ENCODE measurements around the gene LGMN. TPM values are rescaled to one million over a fixed set of nuclear protein-coding genes. Genes with fewer than 3 reads are reported as not detected.

LGMN gene
- total and polyA plus RNA-seq, 3 experiments from 2014 or later, result 6.0 to 7.0 (median 7.0) TPM

GRCh38 chr14:92687681-92688433 is 60.6 kb downstream of the LGMN start:
- Mint-ChIP-seq H3K27ac (no peak overlapping the region), H3K4me1 (peaks cover 6% of the 10 kb centered on the region in 3 donors), H3K9me3 (no peaks in the 10 kb centered on the region), H3K4me3 (no peak overlapping the region), H3K27me3 (no peaks in the 10 kb centered on the region), H3K36me3 (peaks cover 0 to 53% (median 0%) of the 10 kb centered on the region in 3 donors)
- H3K36me3 ChIP-seq (ENCODE audit: insufficient read depth, low read length), result peaks cover 26% of the 10 kb centered on the region
- no peak overlapping the region for H3K4me3 ChIP-seq (ENCODE audit: low read length)
- DNase-seq, result no peak
- no peaks in the 10 kb centered on the region for H3K27me3 ChIP-seq (ENCODE audit: insufficient read depth, low read length, poor library complexity, severe bottlenecking)
- H3K9me3 ChIP-seq (ENCODE audit: low read length), result no peaks in the 10 kb centered on the region
- H3K4me1 ChIP-seq (ENCODE audit: insufficient read depth, low read length), result peaks cover 8% of the 10 kb centered on the region
- H3K27ac ChIP-seq (ENCODE audit: low read depth, low read length), result no peak overlapping the region
- CTCF ChIA-PET, result no interaction called here
- POLR2A ChIA-PET, result no interaction called here

- Mint-ChIP-seq H3K4me3 (no peak overlapping the region), H3K27me3 (no peaks in the 10 kb centered on the region), H3K9me3 (no peaks in the 10 kb centered on the region), H3K4me1 (no peaks in the 10 kb centered on the region), H3K27ac (no peak overlapping the region), H3K36me3 (peaks cover 0 to 59% (median 0%) of the 10 kb centered on the region in 3 donors)
- Histone ChIP-seq H3K27me3 (ENCODE audit: insufficient read depth, low read length, poor library complexity, severe bottlenecking) (no peaks in the 10 kb centered on the region), H3K4me3 (ENCODE audit: low read length) (no peak overlapping the region), H3K36me3 (ENCODE audit: insufficient read depth, low read length) (peaks cover 33% of the 10 kb centered on the region), H3K27ac (ENCODE audit: low read depth, low read length) (no peak overlapping the region), H3K4me1 (ENCODE audit: insufficient read depth, low read length) (no peaks in the 10 kb centered on the region), H3K9me3 (ENCODE audit: low read length) (no peaks in the 10 kb centered on the region)
- ChIA-PET CTCF (no interaction called here), POLR2A (no interaction called here)
- DNase-seq, result peak in 2 of 5 donors; percentile 44 to 68
Observed at GRCh38 chr14:92686900-92687427, 61.5 kb downstream of the LGMN start.

DNA sequence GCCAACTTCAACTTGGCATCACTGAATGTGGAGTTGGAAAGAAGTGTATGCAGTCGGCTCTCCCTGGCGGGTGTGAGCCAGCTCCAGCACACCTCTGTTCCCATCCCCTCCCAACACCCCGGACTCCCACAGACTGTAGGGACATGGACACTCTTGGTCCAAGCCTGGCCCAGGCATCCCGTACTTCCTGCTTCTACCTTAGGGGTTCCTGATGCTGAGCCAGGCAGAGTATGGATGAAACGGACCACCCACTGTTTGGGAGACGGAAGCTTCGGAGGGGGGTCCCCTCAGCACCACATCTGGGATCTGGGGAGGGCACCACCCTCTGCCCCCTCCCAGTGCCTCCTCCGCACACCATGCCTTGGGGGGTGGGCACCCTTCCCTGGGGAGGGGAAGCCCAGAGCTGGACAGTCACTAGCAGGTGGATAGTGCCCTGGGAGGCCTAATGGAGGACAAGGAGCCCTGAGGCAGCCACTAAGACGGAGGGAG is 62.0 kb downstream of the LGMN start:
- peaks cover 0 to under 1% of the 10 kb centered on the region in 2 donors for H3K27me3 Mint-ChIP-seq
- POLR2A ChIA-PET, result interaction anchor here (0.5 kb wide), 1 partner anchor 646 kb away, joined by 3 read pairs; no protein-coding TSS in a partner anchor
- Histone ChIP-seq H3K27ac (ENCODE audit: low read depth, low read length) (no peak overlapping the region), H3K27me3 (ENCODE audit: insufficient read depth, low read length, poor library complexity, severe bottlenecking) (no peaks in the 10 kb centered on the region), H3K9me3 (ENCODE audit: low read length) (no peaks in the 10 kb centered on the region), H3K4me1 (ENCODE audit: insufficient read depth, low read length) (peaks cover 2% of the 10 kb centered on the region), H3K4me3 (ENCODE audit: low read length) (no peak overlapping the region), H3K36me3 (ENCODE audit: insufficient read depth, low read length) (peaks cover 37% of the 10 kb centered on the region)
- peaks cover 0 to 61% (median under 1%) of the 10 kb centered on the region in 3 donors for H3K36me3 Mint-ChIP-seq
- no peak for DNase-seq
- no peak overlapping the region for H3K27ac Mint-ChIP-seq
- CTCF ChIA-PET, result interaction anchor here (0.9 kb wide), 1 partner anchor 97 kb away, joined by 3 read pairs; no protein-coding TSS in a partner anchor
- H3K4me3 Mint-ChIP-seq, result no peak overlapping the region
- no peaks in the 10 kb centered on the region for H3K9me3 Mint-ChIP-seq
- H3K4me1 Mint-ChIP-seq, result peaks cover 1 to 2% (median 1%) of the 10 kb centered on the region in 3 donors

DNA sequence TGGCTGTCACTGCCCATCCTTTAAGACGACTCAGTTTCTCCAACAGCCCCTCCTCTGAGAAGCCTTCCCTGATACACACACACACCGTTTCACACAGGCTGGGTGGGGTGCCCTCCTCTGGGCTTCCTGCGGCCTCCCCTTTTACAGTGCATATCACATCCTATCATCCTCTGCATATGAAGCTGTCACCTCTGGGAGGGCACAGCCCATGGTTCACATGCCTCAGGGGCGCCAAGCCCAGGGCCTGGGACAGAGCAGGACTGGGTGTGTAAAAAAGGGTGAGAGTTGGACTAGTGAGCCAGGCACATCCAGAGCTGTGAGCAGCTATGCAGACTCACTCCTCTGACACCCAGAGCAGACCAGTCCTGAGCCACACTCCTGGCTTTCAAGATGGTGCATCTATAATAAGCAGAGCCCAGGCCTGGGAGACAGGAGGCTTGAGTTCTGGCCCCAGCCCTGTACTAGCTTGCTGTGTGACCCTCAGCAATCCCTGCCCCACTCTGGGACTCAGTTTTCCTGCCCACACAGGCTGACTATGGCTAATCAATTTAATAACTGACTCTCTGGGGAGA is 62.6 kb downstream of the LGMN start:
- no peaks in the 10 kb centered on the region for H3K9me3 Mint-ChIP-seq
- POLR2A ChIA-PET, result interaction anchor here (0.5 kb wide), 1 partner anchor 645 kb away, joined by 3 read pairs; no protein-coding TSS in a partner anchor
- no peak for DNase-seq
- Histone ChIP-seq H3K9me3 (ENCODE audit: low read length) (no peaks in the 10 kb centered on the region), H3K36me3 (ENCODE audit: insufficient read depth, low read length) (peaks cover 41% of the 10 kb centered on the region), H3K27me3 (ENCODE audit: insufficient read depth, low read length, poor library complexity, severe bottlenecking) (no peaks in the 10 kb centered on the region), H3K27ac (ENCODE audit: low read depth, low read length) (no peak overlapping the region), H3K4me1 (ENCODE audit: insufficient read depth, low read length) (peaks cover 7% of the 10 kb centered on the region), H3K4me3 (ENCODE audit: low read length) (no peak overlapping the region)
- peaks cover 0 to 66% (median 6%) of the 10 kb centered on the region in 3 donors for H3K36me3 Mint-ChIP-seq
- no peak overlapping the region for H3K4me3 Mint-ChIP-seq
- CTCF ChIA-PET, result interaction anchor here (0.9 kb wide), 1 partner anchor 96 kb away, joined by 3 read pairs; no protein-coding TSS in a partner anchor
- H3K27me3 Mint-ChIP-seq, result peaks cover 0 to 2% of the 10 kb centered on the region in 2 donors
- H3K27ac Mint-ChIP-seq, result peak overlapping the region in 2 of 8 donors; percentile 29 to 84
- H3K4me1 Mint-ChIP-seq, result peaks cover 7% of the 10 kb centered on the region in 3 donors

DNA sequence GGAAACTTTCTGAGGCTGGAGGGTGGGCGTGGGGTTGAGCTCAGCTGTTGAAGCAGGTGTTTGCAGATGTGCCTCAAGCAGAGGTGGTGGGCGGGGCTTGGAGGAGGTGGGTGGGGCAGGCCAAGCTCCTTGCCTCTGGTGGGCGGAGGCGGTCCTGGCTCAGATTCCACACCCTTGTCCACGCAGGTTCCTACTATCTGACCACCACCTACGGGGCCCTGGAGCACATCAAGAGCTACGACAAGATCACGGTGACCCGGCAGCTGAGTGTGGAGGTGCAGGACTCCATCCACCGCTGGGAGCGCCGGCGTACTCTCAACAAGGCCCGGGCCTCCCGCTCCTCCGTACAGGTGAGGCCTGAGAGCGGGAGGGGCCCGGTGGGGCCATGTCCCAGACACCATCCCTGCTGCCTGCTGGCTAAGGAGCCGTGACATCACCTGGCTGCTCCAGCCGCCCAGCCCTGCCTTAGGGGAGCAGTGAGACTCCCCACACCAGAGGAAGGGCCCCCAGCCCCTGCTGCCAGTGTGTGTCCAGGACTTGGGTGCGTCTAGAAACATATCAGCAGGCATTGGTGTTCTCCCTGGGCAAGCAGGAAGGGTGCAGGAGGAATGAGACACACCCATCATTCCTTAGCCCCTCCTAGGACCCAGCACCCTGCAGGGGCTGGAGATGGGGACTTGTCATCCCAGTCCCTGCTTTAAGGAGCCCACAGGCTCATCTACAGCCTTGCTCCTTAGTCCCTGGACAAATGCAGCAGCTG is 63.4 kb downstream of the LGMN start:
- H3K27me3 Mint-ChIP-seq, result peaks cover 0 to 2% of the 10 kb centered on the region in 2 donors
- no peak for DNase-seq
- no peaks in the 10 kb centered on the region for H3K9me3 Mint-ChIP-seq
- Histone ChIP-seq H3K27ac (ENCODE audit: low read depth, low read length) (no peak overlapping the region), H3K9me3 (ENCODE audit: low read length) (no peaks in the 10 kb centered on the region), H3K36me3 (ENCODE audit: insufficient read depth, low read length) (peaks cover 41% of the 10 kb centered on the region), H3K4me3 (ENCODE audit: low read length) (no peak overlapping the region), H3K27me3 (ENCODE audit: insufficient read depth, low read length, poor library complexity, severe bottlenecking) (no peaks in the 10 kb centered on the region), H3K4me1 (ENCODE audit: insufficient read depth, low read length) (peaks cover 14% of the 10 kb centered on the region)
- H3K4me1 Mint-ChIP-seq, result peaks cover 8 to 13% (median 8%) of the 10 kb centered on the region in 3 donors
- ChIA-PET POLR2A (no interaction called here), CTCF (no interaction called here)
- H3K27ac Mint-ChIP-seq, result peak overlapping the region in 2 of 8 donors; percentile 24 to 27
- H3K4me3 Mint-ChIP-seq, result no peak overlapping the region
- H3K36me3 Mint-ChIP-seq, result peaks cover 3 to 65% (median 6%) of the 10 kb centered on the region in 3 donors

GRCh38 chr14:92683041-92683440 is 65.4 kb downstream of the LGMN start:
- Histone ChIP-seq H3K36me3 (ENCODE audit: insufficient read depth, low read length) (peaks cover 56% of the 10 kb centered on the region), H3K4me3 (ENCODE audit: low read length) (no peak overlapping the region), H3K27me3 (ENCODE audit: insufficient read depth, low read length, poor library complexity, severe bottlenecking) (no peaks in the 10 kb centered on the region), H3K4me1 (ENCODE audit: insufficient read depth, low read length) (peaks cover 14% of the 10 kb centered on the region), H3K9me3 (ENCODE audit: low read length) (no peaks in the 10 kb centered on the region), H3K27ac (ENCODE audit: low read depth, low read length) (no peak overlapping the region)
- H3K36me3 Mint-ChIP-seq, result peaks cover 4 to 72% (median 6%) of the 10 kb centered on the region in 3 donors
- POLR2A ChIA-PET, result no interaction called here
- H3K4me1 Mint-ChIP-seq, result peaks cover 8 to 13% (median 8%) of the 10 kb centered on the region in 3 donors
- DNase-seq, result no peak
- peak overlapping the region in 2 of 8 donors; percentile 36 to 55 for H3K27ac Mint-ChIP-seq
- H3K9me3 Mint-ChIP-seq, result no peaks in the 10 kb centered on the region
- H3K27me3 Mint-ChIP-seq, result peaks cover 0 to 2% of the 10 kb centered on the region in 2 donors
- no peak overlapping the region for H3K4me3 Mint-ChIP-seq
- CTCF ChIA-PET, result interaction anchor here (1.5 to 3.7 kb wide), 3 partner anchors 26 to 134 kb away, joined by 3 to 35 read pairs (median 3); no protein-coding TSS in a partner anchor

DNA sequence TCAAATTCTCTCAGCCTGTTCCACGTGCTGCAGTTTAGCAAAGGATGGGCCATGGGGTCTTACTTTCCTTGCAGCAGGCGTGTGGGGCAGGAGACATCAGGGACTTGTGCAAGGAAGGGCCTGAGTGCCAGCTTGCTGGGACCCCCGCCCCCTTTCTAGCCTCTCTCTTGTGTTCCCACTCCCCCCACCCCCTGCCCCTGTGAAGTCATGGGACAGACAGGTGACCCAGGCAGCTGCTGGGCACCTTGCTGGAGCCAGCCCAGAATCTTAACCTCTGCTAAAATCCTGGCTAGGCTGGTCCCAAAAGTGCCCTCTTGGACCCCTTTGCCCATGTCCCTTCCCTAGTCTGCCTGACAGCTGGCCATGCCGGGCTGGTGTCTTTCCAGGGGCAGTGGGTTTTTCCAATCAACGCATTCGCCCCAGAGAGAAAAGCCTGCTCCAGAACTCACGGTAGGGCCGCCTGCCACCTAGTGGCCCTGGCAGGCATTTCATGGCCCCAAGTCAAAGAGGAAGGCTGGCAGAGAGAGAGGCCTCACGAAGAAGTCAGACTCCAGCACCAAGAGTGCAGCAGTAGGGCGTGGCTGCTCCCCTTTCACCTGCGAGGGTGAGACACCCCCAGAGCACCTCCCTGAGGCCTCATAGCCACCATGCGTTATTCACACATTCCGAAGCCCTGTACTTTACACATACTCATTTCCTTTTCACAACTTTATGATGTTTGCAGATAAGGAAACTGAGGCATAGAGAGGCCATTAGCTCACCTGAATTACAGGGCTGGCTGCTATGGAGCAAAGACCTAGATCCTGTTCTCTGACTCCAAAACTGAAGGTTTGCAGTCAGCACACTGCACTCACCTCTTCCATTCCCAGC is 67.4 kb downstream of the LGMN start:
- H3K27ac ChIP-seq (ENCODE audit: low read depth, low read length), result no peak overlapping the region
- Mint-ChIP-seq H3K4me3 (peak overlapping the region in 3 of 7 donors; percentile 16 to 50 (median 48)), H3K27ac (peak overlapping the region; percentile 81 to 97 (median 90)), H3K9me3 (no peaks in the 10 kb centered on the region), H3K27me3 (peaks cover 0 to 2% of the 10 kb centered on the region in 2 donors), H3K36me3 (peaks cover 6 to 82% (median 10%) of the 10 kb centered on the region in 3 donors), H3K4me1 (peaks cover 24 to 32% (median 24%) of the 10 kb centered on the region in 3 donors)
- DNase-seq, result peak; percentile 54 to 82 (median 66)
- POLR2A ChIA-PET, result no interaction called here
- peaks cover 28% of the 10 kb centered on the region for H3K4me1 ChIP-seq (ENCODE audit: insufficient read depth, low read length)
- no peak overlapping the region for H3K4me3 ChIP-seq (ENCODE audit: low read length)
- peaks cover 65% of the 10 kb centered on the region for H3K36me3 ChIP-seq (ENCODE audit: insufficient read depth, low read length)
- no peaks in the 10 kb centered on the region for H3K27me3 ChIP-seq (ENCODE audit: insufficient read depth, low read length, poor library complexity, severe bottlenecking)
- no peaks in the 10 kb centered on the region for H3K9me3 ChIP-seq (ENCODE audit: low read length)
- CTCF ChIA-PET, result interaction anchor here (0.7 to 3.7 kb wide), 24 partner anchors 10 to 560 kb away, joined by 3 to 35 read pairs (median 4); partner anchors contain the start of genes CPSF2, NDUFB1 and RIN3

Data from CD8-positive, alpha-beta memory T cell (primary cell).